NOMO-1 treated with DMSO at 0.1 percent for 48 hours (cell line): ENCODE measurements around the gene CEP95.
"Not testable (repeated sequence)": the region's sequence is repeated elsewhere in the genome, so short reads cannot be mapped to it uniquely, and the experiment has no call there.

Experiments
- DNase-seq: peaks from one replicate; lab custom pipeline; 2025; ENCODE audit not compliant: unreplicated experiment; lab: John Stamatoyannopoulos, UW

Gene CEP95

DNA sequence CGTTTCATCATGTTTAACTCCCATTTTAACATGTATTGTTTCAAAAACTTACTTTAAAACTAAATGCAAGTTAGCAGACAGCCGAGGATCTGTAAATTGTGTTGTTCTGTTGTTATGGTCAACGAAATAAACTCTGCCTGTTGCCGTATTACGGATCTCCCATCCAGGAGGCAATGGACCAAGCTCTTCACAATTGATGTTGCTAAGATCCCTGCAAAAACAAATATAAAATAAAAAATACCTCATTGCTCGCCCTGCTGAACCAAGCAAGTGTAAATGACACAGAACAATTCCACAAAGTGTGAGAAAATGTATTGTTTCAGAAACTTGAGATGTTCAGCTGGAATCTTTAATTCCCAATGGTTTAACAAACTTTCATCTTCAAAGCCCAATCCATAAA lies 65.0 kb downstream of the CEP95 start:
- DNase-seq = no peak

DNA sequence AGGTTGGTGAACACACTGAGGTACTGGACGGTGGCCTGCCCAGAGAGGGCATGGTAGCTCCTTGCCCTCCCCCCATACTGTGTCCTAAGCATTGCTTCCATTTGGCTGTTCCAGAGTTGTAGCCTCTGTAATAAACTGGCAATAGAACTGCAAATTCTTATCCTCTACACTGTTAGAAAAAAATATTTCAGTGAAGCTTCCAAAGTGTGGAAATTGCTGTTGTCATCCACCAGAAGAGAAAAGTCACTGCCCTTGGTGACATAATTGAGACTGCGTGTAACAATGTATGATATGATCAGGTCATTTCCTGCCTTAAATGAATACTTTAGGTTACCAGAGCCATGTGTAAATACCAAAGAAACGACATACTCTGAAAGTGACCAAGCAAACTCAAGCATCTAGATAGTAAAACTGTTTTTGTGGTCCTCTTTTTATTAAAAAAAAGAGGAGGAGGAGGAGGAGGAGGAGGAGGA lies 65.9 kb downstream of the CEP95 start:
- no peak for DNase-seq

DNA sequence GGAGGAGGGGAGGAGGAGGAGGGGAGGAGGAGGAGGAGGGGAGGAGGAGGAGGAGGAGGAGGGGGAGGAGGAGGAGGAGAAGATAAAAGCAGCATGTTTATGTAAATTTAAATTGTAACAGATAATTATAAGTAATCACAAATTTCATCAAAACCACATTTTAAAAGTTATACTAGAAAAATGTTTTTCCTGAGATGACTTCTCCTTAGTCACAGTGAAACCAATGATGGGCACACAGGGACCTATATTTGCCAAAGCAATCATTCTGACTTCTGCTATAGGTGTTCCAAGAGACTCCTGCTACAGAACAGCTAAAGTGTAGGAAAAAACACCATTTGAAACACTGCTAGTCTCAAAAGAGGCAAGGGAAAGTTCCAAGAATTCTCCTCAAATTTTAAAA lies 66.4 kb downstream of the CEP95 start:
- DNase-seq = no peak

DNA sequence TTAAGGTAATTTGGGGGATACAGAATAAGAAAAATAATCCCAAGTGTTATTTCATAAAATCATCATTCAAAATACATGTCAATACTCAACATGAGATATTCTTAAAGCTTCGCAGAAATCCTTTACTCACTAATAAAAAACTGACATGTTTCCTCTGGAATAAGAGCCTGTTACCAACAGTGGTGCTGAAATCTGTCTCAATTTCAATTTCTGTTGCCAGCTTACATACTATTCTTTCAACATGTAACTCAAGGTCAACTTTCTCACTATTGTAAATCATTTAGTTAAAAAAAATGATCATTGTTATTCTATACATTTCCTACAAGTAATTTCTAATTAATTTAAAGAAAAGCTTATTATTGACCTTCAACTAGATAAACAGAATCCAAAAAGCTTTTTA lies 67.9 kb downstream of the CEP95 start:
- DNase-seq = no peak

DNA sequence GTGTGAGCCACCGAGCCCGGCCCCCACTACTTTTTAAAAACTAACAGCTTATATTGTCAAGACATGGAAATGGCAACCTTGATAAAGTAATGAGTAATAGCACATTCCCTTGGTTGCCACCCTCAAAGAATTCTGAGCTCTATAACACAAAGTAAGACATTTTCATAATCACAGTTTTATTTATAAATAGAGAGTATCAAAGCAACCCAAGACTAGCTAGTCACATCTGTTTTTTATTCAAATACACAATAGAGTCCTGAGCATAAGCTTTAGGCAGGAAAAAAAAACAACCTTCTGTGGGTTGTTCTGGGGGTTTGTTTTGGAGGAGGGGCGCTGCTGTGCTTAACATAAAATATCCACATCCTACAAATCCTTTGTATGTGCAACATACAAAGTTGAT lies 68.7 kb downstream of the CEP95 start:
- DNase-seq = no peak

DNA sequence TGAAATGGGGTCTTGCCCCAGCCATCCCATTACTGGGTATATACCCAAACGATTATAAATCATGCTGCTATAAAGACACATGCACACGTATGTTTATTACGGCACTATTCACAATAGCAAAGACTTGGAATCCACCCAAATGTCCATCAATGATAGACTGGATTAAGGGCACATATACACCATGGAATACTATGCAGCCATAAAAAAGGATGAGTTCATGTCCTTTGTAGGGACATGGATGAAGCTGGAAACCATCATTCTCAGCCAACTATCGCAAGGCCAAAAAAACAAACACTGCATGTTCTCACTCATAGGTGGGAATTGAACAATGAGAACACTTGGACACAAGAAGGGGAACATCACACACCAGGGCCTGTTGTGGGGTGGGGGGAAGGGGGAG lies 70.2 kb downstream of the CEP95 start:
- DNase-seq = not testable (repeated sequence)

DNA sequence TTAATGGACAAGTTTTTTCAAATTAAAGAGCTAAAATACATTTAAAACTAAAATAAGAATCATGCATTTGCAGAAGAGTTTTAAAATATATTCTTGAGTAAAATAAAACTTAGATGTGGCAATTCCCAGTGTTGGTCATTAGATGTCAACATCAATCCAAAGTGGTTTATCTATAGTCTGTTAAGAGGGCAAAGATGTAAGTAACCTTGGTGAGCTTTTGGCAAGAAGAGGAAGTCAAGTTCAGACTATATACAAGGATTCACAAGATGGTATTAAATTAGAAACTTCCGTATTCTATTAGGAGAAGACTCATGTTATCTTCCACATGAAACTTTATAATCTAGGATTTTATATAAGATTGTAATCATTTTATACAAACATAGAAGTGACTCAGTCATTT lies 73.1 kb downstream of the CEP95 start:
- DNase-seq = peak; percentile 84

DNA sequence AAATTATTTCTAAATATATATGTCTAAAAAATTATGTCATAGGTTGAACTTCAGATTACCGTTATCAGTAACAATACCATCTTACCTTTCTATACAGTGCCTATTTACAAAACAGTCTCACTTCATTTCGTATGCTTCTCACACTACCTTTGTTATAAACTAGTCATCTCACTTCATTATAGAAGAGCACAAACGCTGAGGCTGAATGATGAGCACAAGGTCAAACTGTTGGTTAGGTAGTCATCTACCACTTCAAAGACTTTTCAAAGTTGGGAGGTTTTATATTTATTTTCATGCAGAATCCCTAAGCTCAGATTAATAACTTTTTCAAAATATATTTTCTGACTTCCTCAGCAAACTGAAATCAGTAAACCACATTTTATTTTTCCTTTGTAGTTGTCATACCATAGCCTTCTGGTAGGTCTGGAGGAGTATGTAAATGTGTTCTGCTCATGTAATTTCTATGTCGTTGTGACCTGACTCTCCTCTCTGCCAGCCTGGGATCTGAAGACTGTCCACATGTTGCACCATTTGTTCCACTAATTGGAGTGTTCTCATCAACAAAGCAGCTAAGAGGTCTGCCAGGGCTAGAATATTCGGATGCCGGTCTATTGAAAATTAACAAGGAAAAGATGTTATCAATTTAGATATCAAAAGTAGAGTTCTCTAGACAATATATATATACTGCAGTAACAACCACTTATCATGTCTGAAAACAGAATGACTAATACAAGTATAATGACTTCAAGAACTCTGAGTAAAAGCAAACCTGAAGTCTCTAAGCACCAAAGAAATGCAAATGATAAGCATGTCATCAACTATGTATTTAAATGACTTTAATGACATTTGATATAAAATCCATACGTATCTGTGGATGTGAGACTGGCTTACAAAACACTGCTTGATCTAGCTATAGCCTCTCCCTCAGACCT lies 73.9 kb downstream of the CEP95 start:
- DNase-seq = no peak

DNA sequence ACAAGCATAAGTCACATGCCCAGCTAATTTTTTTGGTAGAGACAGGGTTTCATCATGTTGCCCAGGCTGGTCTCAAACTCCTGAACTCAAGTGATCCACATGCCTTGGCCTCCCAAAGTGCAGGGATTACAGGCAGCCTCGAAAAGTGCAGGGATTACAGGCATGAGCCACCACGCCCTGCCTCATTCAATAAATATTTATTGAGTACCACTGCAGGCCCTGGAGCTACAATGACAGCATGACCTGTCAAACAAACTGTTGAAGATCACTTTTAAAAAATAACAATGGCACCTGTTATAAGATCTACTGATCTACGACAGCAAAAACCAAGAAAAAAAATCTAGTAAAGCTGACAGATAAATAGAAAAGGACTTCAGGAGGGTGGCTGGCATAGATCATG lies 76.3 kb downstream of the CEP95 start:
- no peak for DNase-seq

DNA sequence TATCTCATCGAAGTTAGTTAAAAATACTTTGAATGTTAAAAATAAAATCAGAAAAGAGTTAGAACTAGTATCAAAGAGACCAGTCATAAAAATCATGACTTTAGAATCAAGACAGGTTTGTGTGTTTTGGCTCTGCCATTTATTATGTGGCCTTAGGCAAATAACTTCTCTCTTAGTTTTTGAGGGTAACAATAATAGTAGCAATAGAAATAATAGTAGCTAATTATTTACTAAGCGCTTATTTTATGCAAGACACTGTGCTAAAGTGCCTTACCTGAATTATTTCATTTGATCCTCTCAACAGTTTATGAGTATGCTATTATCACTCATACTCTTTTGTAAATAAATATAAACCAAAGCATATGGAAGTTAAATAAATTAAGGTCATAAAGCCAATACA lies 78.4 kb downstream of the CEP95 start:
- no peak for DNase-seq
